Measurements from ENCODE around the gene RABGAP1L. TPM values are rescaled to one million over a fixed set of nuclear protein-coding genes. Genes with fewer than 3 reads are reported as not detected.

The RABGAP1L gene
- total RNA-seq, 1 experiment from 2014 or later, result 29.3 TPM

DNA sequence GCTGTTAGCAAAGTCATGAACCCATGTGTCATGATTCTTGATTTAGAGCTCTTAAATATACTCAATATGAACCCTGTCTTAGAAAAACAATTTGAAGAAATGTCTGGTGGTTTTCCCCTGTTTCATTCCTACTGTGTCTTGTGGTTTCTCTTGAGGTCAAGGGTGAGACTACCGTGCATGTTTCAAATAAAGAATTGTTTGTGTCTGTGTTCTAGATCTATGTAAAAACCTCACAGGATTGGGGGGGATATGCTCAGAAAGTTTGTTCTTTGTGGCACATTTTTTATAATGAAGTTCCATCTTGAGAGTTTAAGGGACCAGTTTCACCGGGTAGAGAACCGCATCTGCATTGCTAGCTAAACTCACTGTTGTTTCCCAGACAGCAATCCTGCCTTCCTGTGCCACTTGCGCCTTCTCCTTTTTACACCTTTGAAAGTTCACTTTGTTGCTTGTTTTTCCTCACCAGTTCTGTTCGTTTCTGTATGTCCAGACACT lies 809.5 kb downstream of the RABGAP1L start:
- DNase-seq (ENCODE audit: low read depth, low spot score) (no peak), ATAC-seq (no peak)
- no TSS peak for BruUV-seq (replicated peaks)
- Histone ChIP-seq H3K4me2 (ENCODE audit: low read length) (no peak overlapping the region), H3K9me3 (ENCODE audit: control insufficient read depth in 1 of 2, insufficient read depth in 1 of 2, low read depth in 1 of 2, low read length in 2 of 2) (no peaks in the 10 kb centered on the region), H4K20me1 (ENCODE audit: insufficient read depth) (no peaks in the 10 kb centered on the region), H3K27me3 (ENCODE audit: insufficient read depth, low read length) (no peaks in the 10 kb centered on the region), H3K4me3 (replicated peaks in 1 of 2; ENCODE audit: low read depth in 1 of 2, low read length in 2 of 2) (no peak overlapping the region), H3K79me2 (ENCODE audit: insufficient read depth, low read length) (no peaks in the 10 kb centered on the region), H3K9me2 (ENCODE audit: insufficient read depth) (no peaks in the 10 kb centered on the region), H3K4me1 (ENCODE audit: control insufficient read depth in 1 of 2, insufficient read depth in 2 of 2, low read length in 2 of 2) (peaks cover 0 to 2% of the 10 kb centered on the region in 2 experiments; a peak in 1 of 4 replicates), H3K36me3 (ENCODE audit: control insufficient read depth in 1 of 2, insufficient read depth in 2 of 2, low read length in 2 of 2) (no peaks in the 10 kb centered on the region), H3K9ac (ENCODE audit: low read length) (no peak overlapping the region), H3K27ac (ENCODE audit: low read depth, low read length) (no peak overlapping the region), H2AFZ (ENCODE audit: low read depth, low read length, poor library complexity, severe bottlenecking) (no peak overlapping the region)
- CTCF ChIA-PET, result no interaction called here
- intact Hi-C loops (cut with micrococcal nuclease), result no loop called here
- POLR2A ChIA-PET, result no interaction called here
- TF ChIP-seq YY1 (IDR thresholded peaks at IDR 0.05; ENCODE audit: extremely low read depth, insufficient replicate concordance, low read depth, low read length) (no peak), EGR1 (IDR thresholded peaks at IDR 0.05; ENCODE audit: low read depth) (no peak), ZFX (IDR thresholded peaks at IDR 0.05) (no peak), TCF7L2 (IDR thresholded peaks at IDR 0.05; ENCODE audit: borderline replicate concordance, extremely low read depth, insufficient read depth, insufficient read length) (no peak), EZH2 (IDR thresholded peaks at IDR 0.05) (no peak)
- RAD21 ChIA-PET (ENCODE audit: low non-redundant PET in 1 of 2, low total read pairs in 2 of 2, uncharacterized antibody in 2 of 2, unreplicated experiment in 2 of 2), result no interaction called here

GRCh38 chr1:174969977-174970376 lies 810.7 kb downstream of the RABGAP1L start:
- ChIA-PET CTCF (no interaction called here), RAD21 (ENCODE audit: low non-redundant PET in 1 of 2, low total read pairs in 2 of 2, uncharacterized antibody in 2 of 2, unreplicated experiment in 2 of 2) (no interaction called here), POLR2A (interaction anchor here (0.8 kb wide), 1 partner anchor 29 kb away, joined by 3 read pairs; no protein-coding TSS in a partner anchor)
- Histone ChIP-seq H3K36me3 (ENCODE audit: control insufficient read depth in 1 of 2, insufficient read depth in 2 of 2, low read length in 2 of 2) (no peaks in the 10 kb centered on the region), H3K4me3 (replicated peaks in 1 of 2; ENCODE audit: low read depth in 1 of 2, low read length in 2 of 2) (no peak overlapping the region), H2AFZ (ENCODE audit: low read depth, low read length, poor library complexity, severe bottlenecking) (no peak overlapping the region), H4K20me1 (ENCODE audit: insufficient read depth) (no peaks in the 10 kb centered on the region), H3K27me3 (ENCODE audit: insufficient read depth, low read length) (no peaks in the 10 kb centered on the region), H3K4me1 (ENCODE audit: control insufficient read depth in 1 of 2, insufficient read depth in 2 of 2, low read length in 2 of 2) (peaks cover 0 to 2% of the 10 kb centered on the region in 2 experiments; a peak in 1 of 4 replicates), H3K9me3 (ENCODE audit: control insufficient read depth in 1 of 2, insufficient read depth in 1 of 2, low read depth in 1 of 2, low read length in 2 of 2) (no peaks in the 10 kb centered on the region), H3K27ac (ENCODE audit: low read depth, low read length) (no peak overlapping the region), H3K9ac (ENCODE audit: low read length) (no peak overlapping the region), H3K9me2 (ENCODE audit: insufficient read depth) (no peaks in the 10 kb centered on the region), H3K4me2 (ENCODE audit: low read length) (no peak overlapping the region), H3K79me2 (ENCODE audit: insufficient read depth, low read length) (no peaks in the 10 kb centered on the region)
- BruUV-seq (replicated peaks), result no TSS peak
- intact Hi-C loops (cut with micrococcal nuclease), result no loop called here
- ATAC-seq (no peak), DNase-seq (ENCODE audit: low read depth, low spot score) (no peak)
- TF ChIP-seq, protein P1, sequence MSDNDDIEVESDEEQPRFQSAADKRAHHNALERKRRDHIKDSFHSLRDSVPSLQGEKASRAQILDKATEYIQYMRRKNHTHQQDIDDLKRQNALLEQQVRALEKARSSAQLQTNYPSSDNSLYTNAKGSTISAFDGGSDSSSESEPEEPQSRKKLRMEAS (IDR thresholded peaks at IDR 0.05), result no peak
- TF ChIP-seq SRF (IDR thresholded peaks at IDR 0.05; ENCODE audit: low read depth) (no peak), ATF3 (IDR thresholded peaks at IDR 0.05) (no peak), SIN3A (IDR thresholded peaks at IDR 0.05; ENCODE audit: low read depth) (no peak), ZNF274 (IDR thresholded peaks at IDR 0.05; ENCODE audit: low read depth, low read length) (no peak), REST (IDR thresholded peaks at IDR 0.05; ENCODE audit: low read depth) (no peak), CEBPB (IDR thresholded peaks at IDR 0.05; ENCODE audit: low read depth) (no peak), YY1 (IDR thresholded peaks at IDR 0.05; ENCODE audit: extremely low read depth, insufficient replicate concordance, low read depth, low read length) (no peak), TCF7L2 (IDR thresholded peaks at IDR 0.05; ENCODE audit: borderline replicate concordance, extremely low read depth, insufficient read depth, insufficient read length) (no peak), FOSL1 (IDR thresholded peaks at IDR 0.05; ENCODE audit: low read depth) (no peak), ELF1 (IDR thresholded peaks at IDR 0.05; ENCODE audit: borderline replicate concordance, low read depth) (no peak), EGR1 (IDR thresholded peaks at IDR 0.05; ENCODE audit: low read depth) (no peak)
- TF ChIP-seq, protein P2, sequence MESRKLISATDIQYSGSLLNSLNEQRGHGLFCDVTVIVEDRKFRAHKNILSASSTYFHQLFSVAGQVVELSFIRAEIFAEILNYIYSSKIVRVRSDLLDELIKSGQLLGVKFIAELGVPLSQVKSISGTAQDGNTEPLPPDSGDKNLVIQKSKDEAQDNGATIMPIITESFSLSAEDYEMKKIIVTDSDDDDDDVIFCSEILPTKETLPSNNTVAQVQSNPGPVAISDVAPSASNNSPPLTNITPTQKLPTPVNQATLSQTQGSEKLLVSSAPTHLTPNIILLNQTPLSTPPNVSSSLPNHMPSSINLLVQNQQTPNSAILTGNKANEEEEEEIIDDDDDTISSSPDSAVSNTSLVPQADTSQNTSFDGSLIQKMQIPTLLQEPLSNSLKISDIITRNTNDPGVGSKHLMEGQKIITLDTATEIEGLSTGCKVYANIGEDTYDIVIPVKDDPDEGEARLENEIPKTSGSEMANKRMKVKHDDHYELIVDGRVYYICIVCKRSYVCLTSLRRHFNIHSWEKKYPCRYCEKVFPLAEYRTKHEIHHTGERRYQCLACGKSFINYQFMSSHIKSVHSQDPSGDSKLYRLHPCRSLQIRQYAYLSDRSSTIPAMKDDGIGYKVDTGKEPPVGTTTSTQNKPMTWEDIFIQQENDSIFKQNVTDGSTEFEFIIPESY (IDR thresholded peaks at IDR 0.05; ENCODE audit: extremely low read depth, insufficient replicate concordance, low read length), result no peak

All from HCT116 (cell line).